CD4-positive, alpha-beta T cell (primary cell): ENCODE measurements around the gene TBC1D2B. TPM values are rescaled to one million over a fixed set of nuclear protein-coding genes. Genes with fewer than 3 reads are reported as not detected.
"Not testable (repeated sequence)": the region's sequence is repeated elsewhere in the genome, so short reads cannot be mapped to it uniquely, and the experiment has no call there.

Experiments used
- ATAC-seq: fragments of 200-7000 bp; cut with Tn5 transposase; one replicate; pipeline ENCODE4 v1.10.0; 2022; ENCODE audit warnings: mild to moderate bottlenecking; ENCODE audit not compliant: poor library complexity
- CTCF ChIA-PET: fragments of 350-600 bp; sonication (Branson Sonifier 250); formaldehyde crosslinking; loops from one replicate; lab custom pipeline; 2021; ENCODE audit warnings: antibody characterized with exemption, inconsistent platforms; lab: Charles Lee
- POLR2A ChIA-PET: fragments of 350-600 bp; sonication (Branson Sonifier 250); formaldehyde crosslinking; loops from one replicate; lab custom pipeline; 2021; ENCODE audit warnings: antibody characterized with exemption, inconsistent platforms; lab: Charles Lee
- DNase-seq, 14 experiments: peaks; one replicate each; pipeline ENCODE4 v3.0.0-alpha.2; 2013 to 2020; ENCODE audit warnings: mixed read lengths in 2 of 14
- H3K27ac ChIP-seq, 2 donors: one replicate each; pipeline versions ENCODE4 v1.5.1 to v1.7.0; 2013; ENCODE audit warnings: low read length in 2 of 2, low read depth in 1 of 2, mild to moderate bottlenecking in 1 of 2
- H3K27me3 ChIP-seq, 2 experiments: 1 replicate in 1 of 2; 2 replicates in 1 of 2; pipeline versions ENCODE4 v1.6.1 to v1.7.0; 2013; ENCODE audit warnings: low read length in 2 of 2, control low read depth in 1 of 2, mild to moderate bottlenecking in 1 of 2, moderate library complexity in 1 of 2; ENCODE audit not compliant: insufficient read depth in 2 of 2, control insufficient read depth in 1 of 2
- H3K36me3 ChIP-seq: one replicate; pipeline ENCODE4 v1.6.1; 2013; ENCODE audit warnings: low read length, control low read depth; ENCODE audit not compliant: insufficient read depth
- H3K4me1 ChIP-seq: one replicate; pipeline ENCODE4 v1.6.1; 2013; ENCODE audit warnings: low read length, control low read depth; ENCODE audit not compliant: insufficient read depth
- H3K4me3 ChIP-seq: one replicate; pipeline ENCODE4 v1.5.1; 2013; ENCODE audit warnings: mild to moderate bottlenecking, low read length, moderate library complexity
- H3K9me3 ChIP-seq, 2 experiments: 1 replicate in 1 of 2; 2 replicates in 1 of 2; pipeline versions ENCODE4 v1.6.1 to v1.7.0; 2013; ENCODE audit warnings: low read length in 2 of 2, mild to moderate bottlenecking in 2 of 2, control low read depth in 1 of 2, moderate library complexity in 1 of 2; ENCODE audit not compliant: control insufficient read depth in 1 of 2, insufficient read depth in 1 of 2
- H3K27ac Mint-ChIP-seq: one replicate; pipeline ENCODE4 v1.8.0; 2020; ENCODE audit warnings: mixed read lengths
- H3K27me3 Mint-ChIP-seq: one replicate; pipeline ENCODE4 v1.8.0; 2021; ENCODE audit warnings: mixed read lengths
- H3K36me3 Mint-ChIP-seq: one replicate; pipeline ENCODE4 v1.8.0; 2021; ENCODE audit warnings: low read depth, mixed read lengths
- H3K4me1 Mint-ChIP-seq: one replicate; pipeline ENCODE4 v1.8.0; 2021; ENCODE audit warnings: low read depth, mixed read lengths
- H3K4me3 Mint-ChIP-seq: one replicate; pipeline ENCODE4 v1.8.0; 2020; ENCODE audit warnings: mild to moderate bottlenecking, mixed read lengths
- H3K9me3 Mint-ChIP-seq: one replicate; pipeline ENCODE4 v1.8.0; 2020; ENCODE audit warnings: mixed read lengths
- CTCF ChIP-seq: fragments of 200-600 bp; IDR thresholded peaks from one replicate; pipeline ENCODE4 v1.8.0; 2022; ENCODE audit warnings: antibody characterized with exemption, mild to moderate bottlenecking
- intact Hi-C, 2 experiments: fragments of 100-400 bp; cut with DNase I in 1 of 2; cut with micrococcal nuclease in 1 of 2; formaldehyde crosslinking; loops; one replicate each; pipeline versions ENCODE4 v1.15.1 to v1.9.0; 2023 to 2025; cut with DNase I, micrococcal nuclease
- total RNA-seq, 174 experiments: library from RNA in 2 of 174; stranded (reverse) in 2 of 174; gene quantifications; one replicate each; pipeline ENCODE4 v1.2.3 and lab custom pipeline; 2021 to 2026

Gene TBC1D2B
- total RNA-seq, 2 experiments from 2014 or later, result 89.3 to 97.6 TPM

- H3K9me3 Mint-ChIP-seq, result no peaks in the 10 kb centered on the region
- H3K4me1 Mint-ChIP-seq, result no peaks in the 10 kb centered on the region
- H3K27me3 Mint-ChIP-seq, result no peaks in the 10 kb centered on the region
- no peak overlapping the region for H3K27ac Mint-ChIP-seq
- Histone ChIP-seq H3K27me3 (no peaks in the 10 kb centered on the region), H3K36me3 (no peaks in the 10 kb centered on the region), H3K4me3 (no peak overlapping the region), H3K9me3 (no peaks in the 10 kb centered on the region), H3K27ac (no peak overlapping the region), H3K4me1 (peaks cover 5% of the 10 kb centered on the region)
- DNase-seq (no peak), ATAC-seq (no peak)
- no peak overlapping the region for H3K4me3 Mint-ChIP-seq
- POLR2A ChIA-PET, result no interaction called here
- no peaks in the 10 kb centered on the region for H3K36me3 Mint-ChIP-seq
- TF ChIP-seq CTCF, result no peak
- CTCF ChIA-PET, result interaction anchor here (1.3 to 1.9 kb wide), 2 partner anchors 144 to 149 kb away, joined by 3 to 14 read pairs; no protein-coding TSS in a partner anchor
- intact Hi-C loops, result loop anchor here in 1 of 2 experiments (5.0 kb wide), 1 partner anchor 458 kb away; no protein-coding TSS in a partner anchor
Measured at GRCh38 chr15:77964193-77964592, 113.3 kb downstream of the TBC1D2B start.

GRCh38 chr15:77959432-77959879 lies 118.1 kb downstream of the TBC1D2B start:
- no peaks in the 10 kb centered on the region for H3K36me3 Mint-ChIP-seq
- peak; percentile 52 to 81 (median 68) for DNase-seq
- H3K4me3 ChIP-seq, result no peak overlapping the region
- no peak overlapping the region for H3K4me3 Mint-ChIP-seq
- H3K27ac Mint-ChIP-seq, result no peak overlapping the region
- H3K27me3 Mint-ChIP-seq, result no peaks in the 10 kb centered on the region
- ChIA-PET POLR2A (interaction anchor here (1.7 kb wide), 1 partner anchor 149 kb away, joined by 5 read pairs; no protein-coding TSS in a partner anchor), CTCF (interaction anchor here (1.0 to 2.1 kb wide), 7 partner anchors 49 to 280 kb away, joined by 3 to 25 read pairs (median 4); no protein-coding TSS in a partner anchor)
- H3K4me1 ChIP-seq, result peaks cover 6% of the 10 kb centered on the region
- H3K4me1 Mint-ChIP-seq, result no peaks in the 10 kb centered on the region
- no peaks in the 10 kb centered on the region for H3K9me3 ChIP-seq
- intact Hi-C loops, result loop anchor here (1.0 to 2.0 kb wide), 5 partner anchors 149 to 282 kb away; no protein-coding TSS in a partner anchor
- H3K9me3 Mint-ChIP-seq, result no peaks in the 10 kb centered on the region
- ATAC-seq, result peak; percentile 99
- no peak overlapping the region for H3K27ac ChIP-seq
- peak; percentile 93 for TF ChIP-seq CTCF
- H3K27me3 ChIP-seq, result no peaks in the 10 kb centered on the region
- H3K36me3 ChIP-seq, result no peaks in the 10 kb centered on the region

- POLR2A ChIA-PET, result interaction anchor here (0.6 to 1.7 kb wide), 2 partner anchors 61 to 149 kb away, joined by 3 to 5 read pairs; no protein-coding TSS in a partner anchor
- not testable (repeated sequence) for H3K4me3 ChIP-seq, H3K4me1 Mint-ChIP-seq, H3K9me3 Mint-ChIP-seq, DNase-seq, H3K27me3 Mint-ChIP-seq, H3K4me3 Mint-ChIP-seq, H3K27me3 ChIP-seq, H3K4me1 ChIP-seq, H3K27ac ChIP-seq, H3K36me3 Mint-ChIP-seq, H3K9me3 ChIP-seq, H3K36me3 ChIP-seq, ATAC-seq, H3K27ac Mint-ChIP-seq
- CTCF ChIA-PET, result interaction anchor here (1.0 to 2.1 kb wide), 7 partner anchors 48 to 281 kb away, joined by 3 to 25 read pairs (median 4); no protein-coding TSS in a partner anchor
- intact Hi-C loops, result loop anchor here (1.0 to 2.0 kb wide), 5 partner anchors 149 to 282 kb away; no protein-coding TSS in a partner anchor
Measured at GRCh38 chr15:77958716-77959431, 118.6 kb downstream of the TBC1D2B start.

GRCh38 chr15:77958021-77958420 lies 119.5 kb downstream of the TBC1D2B start:
- H3K4me1 Mint-ChIP-seq, H3K4me3 ChIP-seq, H3K36me3 Mint-ChIP-seq, POLR2A ChIA-PET, H3K4me1 ChIP-seq, ATAC-seq, H3K4me3 Mint-ChIP-seq, CTCF ChIA-PET, DNase-seq, H3K9me3 ChIP-seq, H3K27me3 Mint-ChIP-seq, H3K9me3 Mint-ChIP-seq, H3K27ac Mint-ChIP-seq, H3K27ac ChIP-seq, H3K36me3 ChIP-seq, H3K27me3 ChIP-seq: not testable (repeated sequence)
- intact Hi-C loops, result loop anchor here in 1 of 2 experiments (2.0 kb wide), 2 partner anchors 237 to 283 kb away; no protein-coding TSS in a partner anchor

- H3K4me1 ChIP-seq, POLR2A ChIA-PET, intact Hi-C loops, H3K9me3 ChIP-seq, H3K9me3 Mint-ChIP-seq, H3K36me3 ChIP-seq, H3K27me3 Mint-ChIP-seq, H3K4me3 ChIP-seq, CTCF ChIA-PET, H3K4me1 Mint-ChIP-seq, H3K27ac ChIP-seq, H3K27ac Mint-ChIP-seq, H3K27me3 ChIP-seq, H3K36me3 Mint-ChIP-seq, H3K4me3 Mint-ChIP-seq: not testable (repeated sequence)
- ATAC-seq (peak; percentile 17), DNase-seq (peak in 4 of 14 experiments; percentile 2 to 70 (median 35))
Measured at GRCh38 chr15:77953926-77954325, 123.6 kb downstream of the TBC1D2B start.
